HG03354 (cell line): ENCODE data around the gene MRPS9.

Source experiments
- ATAC-seq: cut with Tn5 transposase; IDR thresholded peaks from one replicate; pipeline ENCODE4 v1.9.1; 2021; ENCODE audit warnings: mild to moderate bottlenecking; ENCODE audit not compliant: unreplicated experiment, poor library complexity, severe bottlenecking

The MRPS9 gene

DNA sequence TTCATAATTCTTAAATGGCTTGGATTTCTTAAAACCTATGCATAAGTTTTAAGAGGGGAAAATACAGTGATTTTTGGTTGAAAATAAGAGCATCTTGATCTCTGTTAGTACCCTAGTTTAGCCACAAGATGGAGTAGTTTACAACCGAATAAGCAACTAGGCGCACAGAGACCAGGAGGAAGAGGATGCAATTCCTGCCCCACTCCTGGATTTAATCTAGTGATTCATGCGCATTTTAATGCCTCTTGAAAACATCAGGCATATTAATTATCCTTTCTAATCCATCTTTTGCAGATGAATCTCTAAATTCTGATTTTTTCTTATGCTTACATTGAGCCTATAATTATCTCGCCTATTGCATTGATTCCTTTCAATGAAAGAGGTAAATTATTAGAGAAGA lies 76.7 kb downstream of the MRPS9 start:
- peak; percentile 71 for ATAC-seq

DNA sequence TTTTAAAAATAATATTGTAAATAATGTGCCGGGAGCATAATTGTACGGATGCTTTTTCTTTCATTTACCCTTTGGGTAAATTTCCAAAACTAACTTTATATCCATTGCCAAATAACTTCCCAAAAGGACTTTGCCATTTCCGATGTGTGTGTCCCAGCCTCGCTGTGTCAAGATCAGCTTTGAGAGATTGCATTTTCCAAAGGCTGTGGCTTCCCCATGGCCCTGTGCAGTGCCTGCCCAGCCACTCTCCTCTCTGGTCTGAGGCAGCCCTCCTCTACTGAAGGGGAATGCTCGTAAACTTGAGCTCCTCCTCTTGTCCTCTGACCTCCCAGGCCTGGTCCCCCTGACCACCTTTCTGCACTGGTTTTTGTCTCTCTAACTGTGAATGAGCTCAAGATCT lies 78.5 kb downstream of the MRPS9 start:
- no peak for ATAC-seq

DNA sequence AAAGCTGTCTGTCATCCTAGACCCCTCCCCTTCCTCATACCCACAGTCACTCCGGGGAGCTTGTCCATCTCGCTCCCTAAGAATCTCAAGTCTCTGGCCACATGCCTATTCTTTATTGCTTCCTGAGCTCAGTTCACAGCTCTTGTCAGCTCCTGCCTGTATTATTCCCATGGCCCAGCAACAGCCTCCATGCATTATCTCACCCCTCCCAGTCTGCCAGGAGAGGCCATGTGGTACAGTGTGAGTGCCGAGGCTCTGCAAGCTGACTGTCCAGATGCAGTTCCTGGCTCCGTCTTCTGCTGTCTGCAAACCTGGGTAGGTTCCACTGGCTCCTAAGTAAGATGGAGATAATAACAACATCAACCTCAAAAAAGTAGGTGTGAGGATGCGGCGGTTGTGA lies 79.7 kb downstream of the MRPS9 start:
- ATAC-seq = no peak

DNA sequence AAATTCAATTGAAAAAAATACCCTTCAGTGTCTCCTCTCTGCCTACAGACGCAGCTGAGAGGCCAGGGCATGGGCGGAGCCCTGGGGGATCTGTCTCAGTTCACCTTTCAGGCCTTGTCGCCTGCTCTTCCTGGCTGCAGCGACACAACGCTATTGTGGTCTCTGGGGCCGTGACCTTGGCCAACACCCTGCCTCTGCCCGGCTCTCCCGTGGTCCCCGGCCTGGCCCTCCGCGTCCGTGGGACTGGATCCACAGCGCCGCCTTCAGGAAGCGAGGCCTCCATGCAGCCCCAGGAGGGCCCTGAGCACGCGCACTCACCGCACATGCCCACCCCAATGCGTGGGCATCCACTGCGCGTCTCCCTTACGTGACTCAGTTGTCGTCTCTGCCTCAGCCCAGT lies 81.1 kb downstream of the MRPS9 start:
- no peak for ATAC-seq

DNA sequence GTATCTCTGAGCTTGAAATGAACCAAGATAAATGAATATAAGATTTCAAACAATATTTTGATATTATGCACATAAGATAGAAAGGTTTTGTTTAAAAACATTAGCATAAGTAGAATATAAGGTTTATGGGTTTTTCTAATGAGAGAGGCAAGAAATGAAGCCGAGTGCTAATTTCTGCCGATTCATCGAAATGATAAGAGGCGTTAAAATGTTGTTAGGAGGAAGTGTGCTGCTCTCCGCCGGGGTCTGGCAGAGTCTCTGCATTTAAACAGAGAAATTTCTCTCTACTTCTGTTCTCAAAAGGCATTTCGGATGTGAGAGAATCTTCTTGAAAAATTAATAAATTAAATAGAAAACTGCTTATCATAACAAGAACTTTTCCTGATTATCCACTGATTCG lies 83.6 kb downstream of the MRPS9 start:
- ATAC-seq = no peak

DNA sequence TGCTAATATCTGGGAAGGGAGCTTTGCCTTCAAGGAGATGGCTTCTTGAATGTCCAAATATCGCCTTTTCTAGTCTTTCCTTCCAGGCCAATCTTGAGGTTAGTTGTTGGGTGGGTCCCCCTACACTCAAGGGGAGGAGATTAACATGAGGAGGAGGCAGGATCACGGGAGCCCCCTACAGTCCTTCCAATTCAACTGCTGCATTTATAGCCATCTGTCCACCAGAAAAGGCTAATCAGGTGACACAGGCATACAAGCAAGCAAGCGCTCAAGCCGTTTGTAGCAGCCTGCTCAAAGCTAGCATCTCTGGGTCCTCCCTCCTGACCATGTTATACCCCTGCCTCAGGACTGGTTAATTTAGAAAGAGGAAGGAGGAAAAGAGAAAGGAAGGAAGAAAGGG lies 87.6 kb downstream of the MRPS9 start:
- ATAC-seq = no peak

DNA sequence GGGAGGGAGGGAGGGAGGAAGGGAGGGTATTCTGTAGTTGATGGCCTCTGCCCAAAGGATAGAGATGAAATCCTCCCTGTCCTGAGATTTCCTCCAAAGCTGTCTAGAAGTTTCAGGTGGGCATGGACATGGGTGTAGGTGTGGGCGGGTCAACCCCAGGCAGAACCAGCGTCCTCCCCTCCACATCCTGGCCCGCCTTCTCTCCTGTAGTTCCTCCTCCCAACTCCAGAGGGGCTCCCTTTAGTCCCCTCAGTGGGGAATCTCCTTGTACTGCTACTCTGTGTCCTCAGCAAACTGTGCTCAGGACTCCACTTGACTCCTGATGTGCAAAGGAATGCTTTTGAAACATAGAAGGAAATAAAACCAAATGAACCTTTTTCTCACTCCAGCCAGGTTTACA lies 88.1 kb downstream of the MRPS9 start:
- ATAC-seq = no peak

DNA sequence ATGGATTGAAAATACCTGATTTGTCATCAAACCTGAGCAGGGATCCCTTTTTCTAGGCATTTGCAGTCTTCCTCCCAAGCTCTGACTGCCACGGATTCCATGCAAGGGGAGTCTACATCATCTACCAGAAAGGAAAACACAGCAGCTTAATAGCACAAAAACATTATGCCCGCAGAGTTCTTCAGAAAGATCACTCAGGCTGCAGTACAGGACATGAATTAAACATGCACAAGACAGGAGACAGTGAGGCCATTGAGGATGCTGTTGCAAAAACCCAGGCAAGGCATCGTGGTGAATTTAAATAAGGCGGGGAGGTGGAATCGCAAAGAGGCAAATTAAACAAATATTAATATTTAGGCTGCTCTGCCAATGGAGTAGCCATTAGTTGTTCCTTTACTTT lies 88.5 kb downstream of the MRPS9 start:
- ATAC-seq = no peak

DNA sequence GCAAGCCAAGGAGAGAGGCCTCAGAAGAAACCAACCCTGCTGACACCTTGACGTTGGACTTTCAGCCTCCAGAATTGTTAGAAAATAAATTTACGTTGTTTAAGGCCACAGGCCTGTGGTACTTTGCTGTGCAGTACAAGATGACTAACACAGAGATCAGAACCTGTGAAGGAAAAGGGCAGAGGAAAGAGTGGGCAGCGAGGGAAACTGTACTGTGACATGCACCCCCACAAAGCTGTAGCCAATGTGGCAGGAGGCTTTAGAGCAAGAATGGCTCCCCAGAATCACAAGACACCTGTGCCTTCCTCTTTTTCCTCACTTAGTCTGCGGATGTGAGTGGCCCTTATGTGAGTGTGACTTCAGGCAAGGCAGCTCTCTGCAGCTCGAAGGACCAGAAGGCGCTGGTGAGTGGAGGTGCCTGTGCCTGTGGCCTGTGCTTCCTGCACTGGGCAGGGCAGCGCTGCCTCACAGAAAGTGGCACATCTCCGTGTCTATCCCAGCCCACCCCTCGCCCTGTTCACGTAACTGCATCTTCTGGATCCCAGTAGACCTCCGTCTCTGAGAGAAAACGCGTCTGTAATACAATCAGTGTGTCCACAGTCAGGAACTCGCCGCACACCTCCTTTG lies 89.5 kb downstream of the MRPS9 start:
- no peak for ATAC-seq

DNA sequence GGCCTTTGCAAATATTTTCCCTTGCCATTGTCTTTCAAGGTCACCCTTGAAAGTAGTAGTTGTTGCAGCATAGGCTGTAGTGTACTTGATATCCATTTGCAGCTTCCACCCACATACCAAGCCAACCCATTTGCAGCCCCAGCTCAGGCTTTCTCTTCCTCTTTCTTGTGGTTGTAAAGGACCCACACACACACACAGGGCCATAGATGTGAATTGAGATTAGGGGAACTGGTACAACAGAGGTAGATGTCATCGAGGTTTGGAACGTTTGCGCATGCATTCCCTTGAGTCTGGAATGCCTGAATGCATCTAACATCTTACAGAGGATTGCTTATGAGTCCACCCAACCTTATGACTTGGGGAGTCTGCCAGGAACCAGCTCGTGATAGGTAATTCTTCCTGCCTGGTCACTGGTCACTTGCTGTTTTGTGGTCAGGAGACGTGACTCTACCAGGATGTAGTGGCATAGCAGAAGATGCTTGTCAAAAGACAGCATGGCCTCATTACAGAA lies 91.9 kb downstream of the MRPS9 start:
- ATAC-seq = peak; percentile 95

DNA sequence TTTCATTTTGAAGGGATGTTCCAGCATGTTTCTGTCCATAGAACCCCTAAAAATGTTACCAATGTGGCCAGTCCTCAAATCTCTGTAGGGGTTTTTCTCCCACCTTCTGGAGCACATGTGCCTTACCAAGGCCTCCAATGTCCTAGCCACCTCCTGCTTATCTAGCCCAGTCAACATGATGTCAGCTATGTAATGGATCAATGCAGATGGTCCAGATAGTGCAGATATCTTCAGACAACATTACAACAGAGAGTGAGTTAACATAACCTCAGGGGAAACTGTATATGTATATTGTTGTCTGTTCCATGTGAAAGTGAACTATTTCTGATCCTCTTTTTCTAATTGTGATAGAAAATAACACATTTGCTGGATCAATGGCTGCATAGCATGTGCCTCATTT lies 92.7 kb downstream of the MRPS9 start:
- no peak for ATAC-seq

DNA sequence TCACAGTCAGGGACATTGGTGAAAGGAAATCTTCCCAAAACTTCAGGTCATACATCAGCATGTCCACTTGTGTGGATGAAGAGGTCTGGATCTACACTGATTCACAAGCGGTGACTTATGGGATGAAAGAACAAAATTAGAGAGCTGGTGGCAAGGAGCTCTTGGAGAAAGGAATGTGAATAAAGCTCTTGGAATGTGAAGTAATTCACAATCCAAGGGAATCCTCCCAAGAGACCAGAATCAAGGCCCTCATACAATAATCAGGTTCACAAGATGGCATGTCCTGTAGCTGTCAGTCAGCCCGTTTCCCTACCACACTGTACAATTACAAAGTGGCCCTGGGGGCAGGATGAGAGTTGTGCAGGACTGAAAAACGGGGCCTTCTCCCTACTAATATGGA lies 96.2 kb downstream of the MRPS9 start:
- no peak for ATAC-seq

DNA sequence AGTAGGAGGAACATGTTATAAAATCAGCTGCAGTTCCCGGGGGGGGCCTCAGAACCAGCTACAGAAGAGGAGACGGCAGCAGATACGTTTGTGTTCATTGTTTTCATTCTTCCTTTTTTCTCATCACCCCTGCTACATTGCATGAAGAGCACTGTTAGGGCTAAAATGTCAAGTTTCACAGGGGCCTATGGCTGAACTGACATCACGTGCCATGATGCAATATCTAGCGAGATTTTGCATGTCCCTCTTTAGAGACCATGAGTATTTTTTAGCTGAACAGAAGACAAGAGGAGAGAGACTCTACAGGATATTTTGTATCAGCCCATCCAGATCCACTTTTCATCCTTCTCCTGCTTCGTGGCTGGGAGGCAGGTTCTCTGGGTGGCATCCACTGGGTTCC lies 97.6 kb downstream of the MRPS9 start:
- no peak for ATAC-seq

DNA sequence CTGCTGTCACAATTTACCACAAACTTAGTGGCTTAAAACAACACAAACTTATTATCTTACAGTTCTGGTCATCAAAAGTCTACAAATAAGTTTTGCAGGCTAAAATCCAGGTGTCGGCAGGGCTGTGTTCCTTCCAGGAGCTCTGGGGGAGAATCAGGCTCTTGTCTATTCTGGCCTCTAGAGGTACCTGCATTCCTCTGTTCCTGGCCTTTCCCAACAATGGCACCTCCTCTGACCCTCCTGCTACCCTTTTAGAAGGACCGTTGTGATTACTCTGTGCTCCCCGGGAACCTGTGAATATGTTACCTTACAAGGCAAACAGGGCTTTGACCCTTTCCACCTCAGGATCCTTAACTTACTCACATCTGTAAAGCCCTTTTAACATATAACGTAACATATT lies 98.5 kb downstream of the MRPS9 start:
- no peak for ATAC-seq

DNA sequence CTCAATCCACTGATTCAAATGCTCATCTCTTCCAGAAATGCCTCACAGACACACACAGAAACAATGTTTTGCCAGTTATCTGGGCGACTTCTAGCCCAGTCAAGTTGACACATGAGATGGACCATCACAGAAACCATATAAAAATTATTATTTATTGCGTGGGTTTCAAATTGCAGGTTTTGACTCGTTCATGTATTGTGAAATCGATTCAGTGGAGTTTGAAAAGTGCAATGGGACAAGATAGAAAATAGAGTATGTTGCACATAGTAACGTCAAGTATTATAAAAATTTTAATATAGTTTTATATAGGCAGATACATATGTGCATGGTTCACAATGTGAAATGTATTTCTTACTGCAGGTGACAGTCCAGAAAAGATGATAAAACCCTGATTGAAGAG lies 100.8 kb downstream of the MRPS9 start:
- ATAC-seq = no peak

DNA sequence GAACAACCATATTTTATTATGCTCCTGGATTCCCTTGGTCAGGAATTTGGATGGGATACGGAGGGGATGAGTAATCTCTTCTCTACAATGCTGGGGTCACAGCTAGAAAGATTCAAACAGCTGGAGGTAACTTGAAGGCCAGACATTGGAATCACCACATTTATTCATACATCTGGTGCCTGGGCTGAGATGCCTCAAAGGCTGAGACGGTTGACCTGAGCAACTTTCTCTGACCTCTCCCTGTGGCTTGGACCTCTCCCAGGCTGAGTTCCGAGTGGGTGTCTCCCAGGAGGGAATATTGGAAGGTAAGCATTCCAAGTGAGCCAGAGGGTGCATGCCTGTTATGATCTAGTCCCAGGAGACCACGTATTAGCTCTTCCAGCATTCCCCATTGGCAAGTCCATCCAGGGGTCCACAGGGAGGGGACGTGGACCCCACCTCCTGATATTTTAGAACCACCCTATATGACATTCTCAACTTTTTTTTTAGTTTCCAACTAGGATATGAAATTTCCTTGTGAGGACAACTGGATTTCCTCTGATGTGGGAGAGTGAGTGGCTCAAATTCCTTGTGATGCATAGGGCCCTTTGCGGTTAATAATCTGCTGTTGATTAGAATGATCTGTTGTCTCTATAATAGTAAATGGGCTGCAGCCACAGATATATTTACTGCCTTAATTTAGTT lies 101.8 kb downstream of the MRPS9 start:
- ATAC-seq = no peak

DNA sequence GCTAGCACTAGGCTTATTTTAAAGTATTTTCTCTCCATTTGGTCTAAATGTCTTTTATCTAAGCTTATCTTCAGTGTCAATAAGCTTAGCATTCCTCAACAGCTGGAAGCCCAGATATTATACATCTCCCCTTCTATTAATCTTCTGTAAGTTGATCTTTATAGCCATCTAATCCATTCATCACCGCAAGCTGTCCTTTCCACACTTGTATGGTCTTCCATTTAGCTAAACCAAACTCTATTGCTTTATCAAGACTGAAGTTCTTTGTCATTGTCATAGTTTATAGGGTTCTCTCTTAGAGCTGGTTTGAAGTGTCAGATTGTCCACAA lies 102.3 kb downstream of the MRPS9 start:
- no peak for ATAC-seq

DNA sequence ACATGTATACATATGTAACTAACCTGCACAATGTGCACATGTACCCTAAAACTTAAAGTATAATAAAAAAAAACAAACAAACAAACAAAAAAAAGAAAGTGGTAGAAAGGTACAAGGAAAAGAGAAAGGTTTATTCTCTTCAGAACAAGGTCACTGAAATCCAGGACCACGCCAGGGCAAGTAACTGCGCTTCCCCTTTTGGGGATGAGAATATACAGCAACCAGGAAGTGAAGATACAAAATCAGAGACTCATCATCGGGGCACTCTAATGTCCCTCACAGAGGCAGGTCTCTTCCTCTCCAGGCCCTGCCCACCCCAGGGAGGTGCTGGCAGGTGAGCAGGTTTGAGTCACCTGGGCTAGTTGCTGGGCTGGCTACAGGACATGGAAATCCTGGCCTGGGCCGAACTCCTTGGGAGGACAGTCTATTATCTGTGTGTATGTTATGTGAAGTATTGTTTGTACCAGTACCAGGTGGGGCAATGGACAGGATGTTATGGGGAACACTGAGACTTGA lies 103.3 kb downstream of the MRPS9 start:
- ATAC-seq = no peak

DNA sequence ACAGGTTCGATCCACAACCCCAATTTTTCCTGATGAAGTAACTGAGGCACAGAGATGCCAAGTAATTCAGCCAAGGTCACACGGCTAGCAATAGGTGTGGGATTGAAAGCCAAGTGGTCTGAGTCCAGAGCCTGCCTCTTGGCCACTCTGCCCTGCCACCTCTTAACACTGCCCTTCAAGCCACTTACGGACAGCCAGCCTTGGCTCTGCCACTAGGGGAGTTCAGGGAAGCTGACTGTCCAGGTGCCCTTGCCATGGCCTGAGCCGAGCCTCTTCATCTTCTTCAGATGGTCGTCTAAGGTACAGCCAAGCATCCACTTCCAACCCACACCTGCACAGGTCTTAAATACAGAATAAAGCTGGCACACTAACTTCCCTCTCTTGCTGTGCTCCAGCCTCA lies 104.4 kb downstream of the MRPS9 start:
- no peak for ATAC-seq

DNA sequence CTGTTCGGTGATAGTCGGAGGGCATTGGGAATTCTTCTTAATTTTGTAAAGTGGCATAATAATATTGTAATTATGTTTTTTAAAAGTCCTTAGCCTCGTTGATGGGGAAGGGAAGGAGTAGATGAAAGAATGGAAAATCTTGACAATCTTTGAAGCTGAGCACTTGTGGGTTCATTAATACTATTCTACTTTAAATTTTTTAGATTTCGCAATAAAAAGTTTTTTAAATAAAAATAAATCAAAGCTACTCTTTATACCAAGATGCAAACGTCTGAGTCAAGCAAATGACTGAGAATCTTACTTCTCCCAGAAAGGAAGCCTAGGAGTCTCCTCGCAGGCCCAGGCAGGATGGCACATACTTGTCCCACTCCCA lies 105.2 kb downstream of the MRPS9 start:
- no peak for ATAC-seq

DNA sequence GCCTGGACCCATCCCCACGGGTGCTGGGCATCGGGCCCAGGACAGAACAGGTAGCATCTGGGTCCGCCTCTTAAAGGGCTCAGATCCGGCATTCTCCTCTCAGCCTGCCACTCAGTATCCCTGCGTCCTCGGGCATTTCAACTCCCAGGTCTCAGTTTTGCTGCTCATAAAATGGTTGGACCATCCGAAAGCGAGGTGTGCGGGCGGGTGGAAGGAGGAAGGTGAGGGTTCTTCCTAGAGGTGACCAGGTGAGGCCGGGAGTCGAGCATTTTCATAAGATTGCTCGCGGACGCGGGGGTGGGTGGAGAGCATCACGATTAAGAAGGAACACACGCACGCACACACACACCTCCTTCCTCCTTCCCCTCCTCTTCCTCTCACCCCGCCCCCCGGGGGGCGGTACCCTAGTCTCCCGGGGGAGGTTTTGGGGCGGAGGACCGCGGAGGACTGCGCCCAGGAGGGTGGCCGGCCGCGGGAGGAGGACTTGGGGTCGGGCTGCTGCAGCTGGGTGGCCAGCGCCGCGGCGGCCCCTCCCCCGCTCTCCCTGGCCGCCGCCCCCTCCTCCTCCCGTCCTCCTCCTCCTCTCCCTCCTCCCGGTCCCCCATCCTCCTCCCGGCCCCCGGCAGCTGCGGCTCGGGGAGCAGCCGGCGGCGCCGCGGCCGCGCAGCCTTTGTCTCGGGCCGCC lies 105.7 kb downstream of the MRPS9 start:
- ATAC-seq = no peak
